K562 (cell line): ENCODE results near the gene CD44.
A peak's percentile ranks its signal among the peaks of the same experiment; 100 is the strongest.

Experiments
- CBFB ChIP-seq: sonication (generic); formaldehyde crosslinking; IDR thresholded peaks from 2 replicates; pipeline ENCODE4 v1.4.0; 2020; ENCODE audit warnings: mild to moderate bottlenecking, missing genetic modification reagents
- CBX8 ChIP-seq: fragments of 200-600 bp; sonication (generic); IDR thresholded peaks from 2 replicates; pipeline ENCODE4 v1.6.1; 2012; ENCODE audit warnings: borderline replicate concordance, mixed run types, low read depth, mild to moderate bottlenecking, moderate library complexity, mixed read lengths, low read length, control low read depth, inconsistent platforms; ENCODE audit not compliant: poor library complexity, severe bottlenecking; ENCODE audit errors: extremely low read depth
- GABPA ChIP-seq: fragments of 200-800 bp; sonication (Bioruptor generic); conservative IDR thresholded peaks from 2 replicates; pipeline ENCODE4 v1.6.1; 2016; ENCODE audit warnings: low read depth, missing genetic modification characterization, missing compliant biosample characterization
- HDAC6 ChIP-seq: IDR thresholded peaks from 2 replicates; pipeline ENCODE4 v1.6.1; 2012; ENCODE audit warnings: low read depth, mild to moderate bottlenecking, control low read depth, inconsistent platforms, low read length, moderate library complexity
- RAD21 ChIP-seq, 2 experiments: fragments of 250-450 bp in 1 of 2; fragments of 450-650 bp in 1 of 2; sonication (Bioruptor Pico) in 1 of 2; formaldehyde crosslinking in 1 of 2; IDR thresholded peaks in 1 of 2; conservative IDR thresholded peaks in 1 of 2; 2 replicates each; pipeline versions ENCODE4 v1.4.0 to v1.8.0; 2020 to 2022; ENCODE audit warnings: mild to moderate bottlenecking in 2 of 2, moderate library complexity in 1 of 2
- SMAD1 ChIP-seq: fragments of 150-350 bp; IDR thresholded peaks from 2 replicates; pipeline ENCODE4 v1.6.1; 2014; ENCODE audit warnings: low read length, low read depth; ENCODE audit not compliant: partially characterized antibody
- SMC3 ChIP-seq: conservative IDR thresholded peaks from 2 replicates; pipeline ENCODE4 v1.6.1; 2011; ENCODE audit warnings: low read depth, low read length, improper control_type of control experiment; ENCODE audit not compliant: insufficient read depth
- YBX1 ChIP-seq: fragments of 450-650 bp; IDR thresholded peaks from 2 replicates; pipeline ENCODE4 v1.7.1; 2016; ENCODE audit warnings: mild to moderate bottlenecking
- ZNF124 ChIP-seq: sonication (generic); formaldehyde crosslinking; IDR thresholded peaks from 2 replicates; pipeline ENCODE4 v1.8.1; 2022; ENCODE audit warnings: missing genetic modification reagents
- ZNF184 ChIP-seq: sonication (generic); formaldehyde crosslinking; IDR thresholded peaks from 2 replicates; pipeline ENCODE4 v1.5.0; 2020; ENCODE audit warnings: missing genetic modification reagents
- TF ChIP-seq, protein P1 (sequence below), 2 experiments: fragments of 450-650 bp in 1 of 2; sonication (generic) in 1 of 2; formaldehyde crosslinking in 1 of 2; IDR thresholded peaks in 1 of 2; conservative IDR thresholded peaks in 1 of 2; 2 replicates each; pipeline versions ENCODE4 v1.6.1 to v1.8.1; 2016 to 2023; ENCODE audit warnings: mild to moderate bottlenecking in 2 of 2, moderate library complexity in 2 of 2, inconsistent platforms in 1 of 2, missing genetic modification reagents in 1 of 2
- TF ChIP-seq, protein P2 (sequence below): sonication (generic); formaldehyde crosslinking; IDR thresholded peaks from 2 replicates; pipeline ENCODE4 v1.5.0; 2020; ENCODE audit warnings: missing genetic modification reagents
- TF ChIP-seq, protein P3 (sequence below), 3 experiments: IDR thresholded peaks in 2 of 3; conservative IDR thresholded peaks in 1 of 3; 2 replicates each; pipeline ENCODE4 v1.5.1; 2011 to 2012; ENCODE audit warnings: low read length in 3 of 3, mild to moderate bottlenecking in 3 of 3, control low read depth in 2 of 3, improper control_type of control experiment in 1 of 3, inconsistent platforms in 1 of 3, low read depth in 1 of 3, mixed read lengths in 1 of 3, moderate library complexity in 1 of 3; ENCODE audit not compliant: insufficient read depth in 2 of 3

DNA sequence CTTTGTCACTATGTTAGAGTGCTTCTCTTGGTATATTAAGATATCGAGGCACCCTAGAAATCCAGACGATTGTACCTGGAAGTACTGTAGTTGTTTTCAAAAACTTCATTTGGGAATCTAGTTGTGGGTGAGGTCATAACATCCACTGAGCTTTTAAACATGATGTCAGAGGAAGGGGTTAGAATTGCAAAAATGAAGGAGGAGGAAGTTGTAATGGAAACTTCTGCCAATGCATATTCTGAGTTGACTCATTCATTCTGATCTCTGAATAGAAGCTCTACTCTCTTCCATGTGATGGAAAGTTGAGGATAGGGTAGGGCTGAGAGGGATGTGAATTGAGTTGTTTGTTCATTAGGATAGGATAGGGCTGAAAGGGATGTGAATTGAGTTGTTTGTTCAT lies 7.7 kb downstream of the CD44 start:
- TF ChIP-seq YBX1 (no peak), SMAD1 (no peak), GABPA (peak; percentile 53; the same call in 1 of the 2 replicates), SMC3 (no peak), CBFB (CRISPR knock-in tag) (no peak), CBX8 (no peak), HDAC6 (no peak), RAD21 (CRISPR knock-in tag; conservative IDR thresholded peaks at IDR 0.05 in 1 of 2, IDR thresholded peaks at IDR 0.05 in 1 of 2) (no peak), ZNF124 (no peak), ZNF184 (CRISPR knock-in tag) (no peak)
- TF ChIP-seq, protein P1, sequence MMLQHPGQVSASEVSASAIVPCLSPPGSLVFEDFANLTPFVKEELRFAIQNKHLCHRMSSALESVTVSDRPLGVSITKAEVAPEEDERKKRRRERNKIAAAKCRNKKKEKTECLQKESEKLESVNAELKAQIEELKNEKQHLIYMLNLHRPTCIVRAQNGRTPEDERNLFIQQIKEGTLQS (IDR thresholded peaks at IDR 0.05), result no peak
- TF ChIP-seq, protein P1 (CRISPR knock-in tag; conservative IDR thresholded peaks at IDR 0.05), result no peak
- TF ChIP-seq, protein P2, sequence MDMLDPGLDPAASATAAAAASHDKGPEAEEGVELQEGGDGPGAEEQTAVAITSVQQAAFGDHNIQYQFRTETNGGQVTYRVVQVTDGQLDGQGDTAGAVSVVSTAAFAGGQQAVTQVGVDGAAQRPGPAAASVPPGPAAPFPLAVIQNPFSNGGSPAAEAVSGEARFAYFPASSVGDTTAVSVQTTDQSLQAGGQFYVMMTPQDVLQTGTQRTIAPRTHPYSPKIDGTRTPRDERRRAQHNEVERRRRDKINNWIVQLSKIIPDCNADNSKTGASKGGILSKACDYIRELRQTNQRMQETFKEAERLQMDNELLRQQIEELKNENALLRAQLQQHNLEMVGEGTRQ (CRISPR knock-in tag), result no peak
- TF ChIP-seq, protein P3, sequence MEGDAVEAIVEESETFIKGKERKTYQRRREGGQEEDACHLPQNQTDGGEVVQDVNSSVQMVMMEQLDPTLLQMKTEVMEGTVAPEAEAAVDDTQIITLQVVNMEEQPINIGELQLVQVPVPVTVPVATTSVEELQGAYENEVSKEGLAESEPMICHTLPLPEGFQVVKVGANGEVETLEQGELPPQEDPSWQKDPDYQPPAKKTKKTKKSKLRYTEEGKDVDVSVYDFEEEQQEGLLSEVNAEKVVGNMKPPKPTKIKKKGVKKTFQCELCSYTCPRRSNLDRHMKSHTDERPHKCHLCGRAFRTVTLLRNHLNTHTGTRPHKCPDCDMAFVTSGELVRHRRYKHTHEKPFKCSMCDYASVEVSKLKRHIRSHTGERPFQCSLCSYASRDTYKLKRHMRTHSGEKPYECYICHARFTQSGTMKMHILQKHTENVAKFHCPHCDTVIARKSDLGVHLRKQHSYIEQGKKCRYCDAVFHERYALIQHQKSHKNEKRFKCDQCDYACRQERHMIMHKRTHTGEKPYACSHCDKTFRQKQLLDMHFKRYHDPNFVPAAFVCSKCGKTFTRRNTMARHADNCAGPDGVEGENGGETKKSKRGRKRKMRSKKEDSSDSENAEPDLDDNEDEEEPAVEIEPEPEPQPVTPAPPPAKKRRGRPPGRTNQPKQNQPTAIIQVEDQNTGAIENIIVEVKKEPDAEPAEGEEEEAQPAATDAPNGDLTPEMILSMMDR (IDR thresholded peaks at IDR 0.05 in 2 of 3, conservative IDR thresholded peaks at IDR 0.05 in 1 of 3; ENCODE audit: insufficient read depth in 2 of 3, low read depth in 1 of 3, low read length in 3 of 3), result no peak
